Body of pancreas (tissue), 4 donors: ENCODE results near the gene TXN2. TPM values are rescaled to one million over a fixed set of nuclear protein-coding genes. Genes with fewer than 3 reads are reported as not detected.

ENCODE experiments used
- ATAC-seq: fragments of 150-250 bp; one replicate; pipeline ENCODE4 v1.9.1; 2016
- DNase-seq, 4 donors: peaks; one replicate each; pipeline ENCODE4 v3.0.0-alpha.2; 2019
- H3K27ac ChIP-seq, 4 donors: fragments of 200-600 bp; sonication (generic); 1 replicate in 3 of 4; 2 replicates in 1 of 4; pipeline versions ENCODE4 v1.5.1 to v1.6.1; 2016 to 2019; ENCODE audit warnings: mild to moderate bottlenecking in 1 of 4, mixed read lengths in 1 of 4, moderate library complexity in 1 of 4
- H3K27me3 ChIP-seq, 2 donors: fragments of 200-600 bp; sonication (generic); one replicate each; pipeline ENCODE4 v1.6.0; 2016; ENCODE audit warnings: mild to moderate bottlenecking in 1 of 2
- H3K36me3 ChIP-seq, 2 donors: fragments of 200-600 bp; sonication (generic); replicated peaks in 1 of 2; 2 replicates each; pipeline ENCODE4 v1.5.1; 2016; ENCODE audit warnings: low read depth in 2 of 2; ENCODE audit not compliant: insufficient read depth in 1 of 2
- H3K4me1 ChIP-seq: fragments of 200-600 bp; sonication (generic); one replicate; pipeline ENCODE4 v1.6.0; 2016
- H3K4me3 ChIP-seq, 2 donors: fragments of 200-600 bp; sonication (generic); 1 replicate in 1 of 2; 2 replicates in 1 of 2; pipeline ENCODE4 v1.5.1; 2016 to 2019
- H3K9me3 ChIP-seq, 3 donors: fragments of 200-600 bp; sonication (generic); 1 replicate in 2 of 3; 2 replicates in 1 of 3; pipeline ENCODE4 v1.5.1; 2016
- POLR2A ChIP-seq, 3 donors: fragments of 450-650 bp; IDR thresholded peaks; one replicate each; pipeline ENCODE4 v1.6.1; 2016; ENCODE audit warnings: antibody characterized with exemption in 3 of 3, mild to moderate bottlenecking in 2 of 3
- WGBS, 2 donors: methylation state at CpG; one replicate each; pipeline ENCODE4 v1.1.5; 2017; 5-methylcytosine and 5-hydroxymethylcytosine counted together
- intact Hi-C: fragments of 100-400 bp; cut with DNase I; formaldehyde crosslinking; loops from one replicate; pipeline ENCODE4 v1.15.1; 2023
- total RNA-seq, 2 donors: library from RNA; depleted of rRNA; stranded (reverse); fragments of >200 nt; gene quantifications; one replicate each; pipeline ENCODE4 v1.1.0, GENCODE V29; 2016
- TF ChIP-seq, protein P1 (sequence below), 7 experiments: fragments of 450-650 bp in 4 of 7; fragments of 200-600 bp in 3 of 7; sonication (generic) in 3 of 7; IDR thresholded peaks; one replicate each; pipeline ENCODE4 v1.5.1; 2016 to 2019; ENCODE audit warnings: antibody characterized with exemption in 7 of 7

The TXN2 gene
- total RNA-seq, 2 donors from 2014 or later: 27.0 to 44.5 TPM

DNA sequence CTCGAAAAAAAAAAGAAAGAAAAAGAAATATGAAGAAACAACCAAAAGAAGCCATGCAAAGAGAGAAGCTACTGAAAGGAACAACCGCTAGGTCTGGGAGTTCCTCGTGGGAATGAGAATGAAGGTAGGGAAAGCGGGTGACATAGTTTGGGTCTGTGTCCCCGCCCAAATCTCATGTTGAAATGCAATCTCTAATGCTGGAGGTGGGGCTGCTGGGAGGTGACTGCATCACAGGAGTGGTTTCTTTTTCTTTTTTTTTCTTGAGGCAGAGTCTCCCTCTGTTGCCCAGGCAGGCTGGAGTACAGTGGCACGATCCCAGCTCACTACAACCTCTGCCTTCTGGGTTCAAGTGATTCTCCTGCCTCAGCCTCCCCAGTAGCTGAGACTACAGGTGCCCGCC is 9.7 kb upstream of the TXN2 start:
- H3K27ac ChIP-seq: no peak overlapping the region
- no peaks in the 10 kb centered on the region for H3K9me3 ChIP-seq
- DNase-seq (no peak), ATAC-seq (no peak)
- intact Hi-C loops: no loop called here
- no peaks in the 10 kb centered on the region for H3K4me1 ChIP-seq
- H3K36me3 ChIP-seq: no peaks in the 10 kb centered on the region
- H3K27me3 ChIP-seq: no peaks in the 10 kb centered on the region
- no peak overlapping the region for H3K4me3 ChIP-seq
- WGBS, 2 donors: 89 to 94% methylated on average over 7 of the region's 7 CpGs
- no peak for TF ChIP-seq POLR2A (IDR thresholded peaks at IDR 0.05)
- TF ChIP-seq, protein P1, sequence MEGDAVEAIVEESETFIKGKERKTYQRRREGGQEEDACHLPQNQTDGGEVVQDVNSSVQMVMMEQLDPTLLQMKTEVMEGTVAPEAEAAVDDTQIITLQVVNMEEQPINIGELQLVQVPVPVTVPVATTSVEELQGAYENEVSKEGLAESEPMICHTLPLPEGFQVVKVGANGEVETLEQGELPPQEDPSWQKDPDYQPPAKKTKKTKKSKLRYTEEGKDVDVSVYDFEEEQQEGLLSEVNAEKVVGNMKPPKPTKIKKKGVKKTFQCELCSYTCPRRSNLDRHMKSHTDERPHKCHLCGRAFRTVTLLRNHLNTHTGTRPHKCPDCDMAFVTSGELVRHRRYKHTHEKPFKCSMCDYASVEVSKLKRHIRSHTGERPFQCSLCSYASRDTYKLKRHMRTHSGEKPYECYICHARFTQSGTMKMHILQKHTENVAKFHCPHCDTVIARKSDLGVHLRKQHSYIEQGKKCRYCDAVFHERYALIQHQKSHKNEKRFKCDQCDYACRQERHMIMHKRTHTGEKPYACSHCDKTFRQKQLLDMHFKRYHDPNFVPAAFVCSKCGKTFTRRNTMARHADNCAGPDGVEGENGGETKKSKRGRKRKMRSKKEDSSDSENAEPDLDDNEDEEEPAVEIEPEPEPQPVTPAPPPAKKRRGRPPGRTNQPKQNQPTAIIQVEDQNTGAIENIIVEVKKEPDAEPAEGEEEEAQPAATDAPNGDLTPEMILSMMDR (IDR thresholded peaks at IDR 0.05): no peak

DNA sequence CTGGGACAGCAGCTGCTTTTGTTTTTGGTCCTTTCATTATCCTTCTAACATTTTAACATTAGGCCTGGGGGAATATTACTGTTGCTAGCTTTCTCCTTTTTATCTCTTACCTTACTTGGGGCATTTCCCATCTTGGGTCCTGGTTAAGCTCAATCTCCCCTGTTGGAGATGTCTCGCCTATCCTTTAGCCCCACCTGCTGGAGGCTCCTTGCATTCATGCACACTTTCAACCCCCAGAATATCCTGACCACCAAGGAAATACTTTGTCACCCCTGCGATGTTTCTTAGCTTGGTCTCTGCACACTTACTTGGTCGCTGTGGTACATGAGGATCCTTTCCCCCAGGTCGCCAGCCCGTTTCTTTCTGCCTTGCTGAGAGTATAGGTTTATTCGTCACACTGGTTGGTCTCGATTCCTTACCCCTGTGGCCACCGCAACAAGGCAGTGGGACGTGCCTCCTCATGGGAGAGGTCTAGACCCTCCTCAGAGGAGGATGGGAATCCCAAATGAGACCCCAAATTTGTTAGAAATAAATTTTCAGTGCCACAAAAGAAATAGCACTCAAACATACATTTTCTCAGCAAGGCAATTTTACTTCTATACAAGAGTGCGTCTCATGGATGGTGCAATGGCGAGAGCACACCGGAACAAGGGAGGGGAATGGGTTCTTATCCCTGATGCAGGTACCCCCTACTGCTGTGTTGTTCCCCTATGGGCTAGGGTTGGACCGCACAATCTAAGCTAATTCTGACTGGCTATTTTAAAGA is 5.4 kb upstream of the TXN2 start:
- DNase-seq (peak; percentile 49 to 67 (median 57)), ATAC-seq (no peak)
- Histone ChIP-seq H3K27me3 (no peaks in the 10 kb centered on the region), H3K9me3 (no peaks in the 10 kb centered on the region), H3K36me3 (no peaks in the 10 kb centered on the region), H3K4me1 (peaks cover 5% of the 10 kb centered on the region), H3K27ac (no peak overlapping the region), H3K4me3 (no peak overlapping the region)
- WGBS, 2 donors: 84 to 86% methylated on average over 13 of the region's 13 CpGs
- intact Hi-C loops: no loop called here
- TF ChIP-seq, protein P1 (IDR thresholded peaks at IDR 0.05): peak; percentile 48 to 75 (median 60)
- TF ChIP-seq POLR2A (IDR thresholded peaks at IDR 0.05): no peak

DNA sequence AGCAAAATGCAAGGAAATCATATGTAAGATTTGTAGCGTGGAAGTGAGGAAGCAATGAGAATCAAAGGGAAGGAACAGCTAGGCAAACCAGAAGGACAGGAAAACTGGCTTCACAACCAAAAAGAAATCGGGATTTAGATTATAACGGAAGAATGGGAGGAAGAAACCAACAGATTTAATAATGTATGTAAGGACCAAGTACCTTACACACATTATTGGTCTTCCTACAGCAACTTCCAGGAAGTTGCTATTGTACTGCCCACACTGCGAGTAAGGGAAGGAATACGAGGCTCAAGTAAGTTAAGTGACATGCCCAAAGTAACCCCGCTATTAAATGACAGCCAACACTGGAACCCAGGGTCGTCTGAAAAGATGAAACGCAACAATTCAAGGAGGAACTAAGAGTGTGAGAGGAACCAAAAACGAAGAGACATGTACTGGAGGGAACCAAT is 473 bp downstream of the TXN2 start:
- H3K9me3 ChIP-seq: no peaks in the 10 kb centered on the region
- no peak for ATAC-seq
- peaks cover 18% of the 10 kb centered on the region for H3K4me1 ChIP-seq
- no peaks in the 10 kb centered on the region for H3K27me3 ChIP-seq
- TF ChIP-seq POLR2A (IDR thresholded peaks at IDR 0.05): no peak
- TF ChIP-seq, protein P1 (IDR thresholded peaks at IDR 0.05): no peak
- WGBS, 2 donors: 4 to 9% methylated on average over 9 of the region's 9 CpGs
- intact Hi-C loops: no loop called here
- H3K4me3 ChIP-seq: peak overlapping the region; percentile 42 to 72
- DNase-seq: no peak
- peaks cover 0 to 5% of the 10 kb centered on the region in 2 donors for H3K36me3 ChIP-seq
- H3K27ac ChIP-seq: peak overlapping the region; percentile 27 to 100 (median 96)

DNA sequence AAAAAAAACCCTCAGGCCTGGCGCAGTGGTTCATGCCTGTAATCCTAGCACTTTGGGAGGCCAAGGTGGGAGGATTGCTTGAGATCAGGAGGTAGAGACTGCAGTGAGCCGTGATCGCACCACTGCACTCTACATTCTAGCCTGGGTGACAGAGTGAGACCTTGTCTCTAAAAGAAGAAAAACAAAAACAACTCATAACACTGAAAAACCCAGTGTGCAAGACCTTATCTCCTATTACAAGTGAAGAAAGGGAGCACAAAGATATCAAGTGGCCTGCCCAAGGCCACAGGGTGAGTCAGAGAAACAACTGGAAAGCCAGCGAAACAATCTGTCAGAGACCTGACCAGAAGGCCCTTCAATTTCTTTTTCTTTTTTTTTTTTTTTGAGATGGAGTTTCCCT is 2.5 kb downstream of the TXN2 start:
- WGBS, 2 donors: 80 to 88% methylated on average over 4 of the region's 4 CpGs
- H3K4me1 ChIP-seq: peaks cover 18% of the 10 kb centered on the region
- no peaks in the 10 kb centered on the region for H3K9me3 ChIP-seq
- TF ChIP-seq, protein P1 (IDR thresholded peaks at IDR 0.05): no peak
- no peak for TF ChIP-seq POLR2A (IDR thresholded peaks at IDR 0.05)
- no peak overlapping the region for H3K4me3 ChIP-seq
- H3K27me3 ChIP-seq: no peaks in the 10 kb centered on the region
- ATAC-seq (no peak), DNase-seq (no peak)
- intact Hi-C loops: no loop called here
- peaks cover 0 to 9% of the 10 kb centered on the region in 2 donors for H3K36me3 ChIP-seq
- H3K27ac ChIP-seq: no peak overlapping the region

DNA sequence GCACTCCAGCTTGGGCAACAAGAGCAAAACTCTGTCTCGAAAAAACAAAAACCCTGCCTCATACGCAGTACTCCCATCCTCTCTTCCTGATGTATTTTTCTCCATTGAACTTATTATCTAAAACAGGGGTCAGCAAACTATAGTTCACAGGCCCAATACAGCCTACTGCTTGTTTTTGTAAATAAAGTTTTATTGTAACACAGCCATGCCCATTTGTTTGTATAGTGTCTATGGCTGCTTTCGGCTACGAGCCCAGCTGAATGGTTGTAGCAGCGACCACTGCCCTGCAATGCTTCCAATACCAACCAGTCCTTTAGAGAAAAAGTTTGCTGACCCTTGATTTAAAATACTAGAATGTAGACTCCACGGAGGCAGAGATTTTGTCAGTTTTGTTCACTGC is 6.1 kb downstream of the TXN2 start:
- DNase-seq: no peak
- Histone ChIP-seq H3K36me3 (peaks cover 0 to 15% of the 10 kb centered on the region in 2 donors), H3K4me3 (no peak overlapping the region), H3K9me3 (no peaks in the 10 kb centered on the region), H3K27me3 (no peaks in the 10 kb centered on the region), H3K4me1 (peaks cover 7% of the 10 kb centered on the region), H3K27ac (no peak overlapping the region)
- 95 to 98% methylated on average over 6 of the region's 6 CpGs for WGBS, 2 donors
- intact Hi-C loops: no loop called here
- TF ChIP-seq POLR2A (IDR thresholded peaks at IDR 0.05): no peak
- TF ChIP-seq, protein P1 (IDR thresholded peaks at IDR 0.05): no peak
- no peak for ATAC-seq
